HFF-Myc (cell line): Measurements from ENCODE around the gene RAC3.
"Not testable (repeated sequence)": the region's sequence is repeated elsewhere in the genome, so short reads cannot be mapped to it uniquely, and the experiment has no call there.

ENCODE experiments used
- DNase-seq: peaks from one replicate; pipeline ENCODE4 v3.0.0-alpha.2; 2011; ENCODE audit warnings: low read depth; ENCODE audit errors: extremely low read depth
- H3K4me3 ChIP-seq: replicated peaks from 2 replicates; pipeline ENCODE4 v1.5.1; 2011; ENCODE audit warnings: low read depth, mild to moderate bottlenecking, control low read depth, low read length
- TF ChIP-seq, protein P1 (sequence below): IDR thresholded peaks from 2 replicates; pipeline ENCODE4 v1.5.1; 2012; ENCODE audit warnings: mild to moderate bottlenecking, low read depth, low read length, control low read depth; ENCODE audit errors: missing control alignments

RAC3 gene

DNA sequence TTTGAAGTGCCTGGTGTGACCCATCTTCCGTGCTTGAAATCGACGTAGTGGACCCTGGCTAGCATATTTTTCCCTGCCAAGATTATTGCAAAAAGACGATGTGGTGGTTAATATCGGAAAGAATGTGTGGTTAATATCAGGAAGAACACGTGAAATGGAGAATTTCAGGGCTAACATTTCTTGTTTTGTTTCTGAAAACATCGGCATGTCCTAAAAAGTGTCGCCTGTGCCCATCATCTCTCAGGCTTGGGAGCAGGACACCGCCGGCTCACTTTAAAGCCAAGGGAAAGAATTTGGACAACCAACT is 6.4 kb downstream of the RAC3 start:
- TF ChIP-seq, protein P1, sequence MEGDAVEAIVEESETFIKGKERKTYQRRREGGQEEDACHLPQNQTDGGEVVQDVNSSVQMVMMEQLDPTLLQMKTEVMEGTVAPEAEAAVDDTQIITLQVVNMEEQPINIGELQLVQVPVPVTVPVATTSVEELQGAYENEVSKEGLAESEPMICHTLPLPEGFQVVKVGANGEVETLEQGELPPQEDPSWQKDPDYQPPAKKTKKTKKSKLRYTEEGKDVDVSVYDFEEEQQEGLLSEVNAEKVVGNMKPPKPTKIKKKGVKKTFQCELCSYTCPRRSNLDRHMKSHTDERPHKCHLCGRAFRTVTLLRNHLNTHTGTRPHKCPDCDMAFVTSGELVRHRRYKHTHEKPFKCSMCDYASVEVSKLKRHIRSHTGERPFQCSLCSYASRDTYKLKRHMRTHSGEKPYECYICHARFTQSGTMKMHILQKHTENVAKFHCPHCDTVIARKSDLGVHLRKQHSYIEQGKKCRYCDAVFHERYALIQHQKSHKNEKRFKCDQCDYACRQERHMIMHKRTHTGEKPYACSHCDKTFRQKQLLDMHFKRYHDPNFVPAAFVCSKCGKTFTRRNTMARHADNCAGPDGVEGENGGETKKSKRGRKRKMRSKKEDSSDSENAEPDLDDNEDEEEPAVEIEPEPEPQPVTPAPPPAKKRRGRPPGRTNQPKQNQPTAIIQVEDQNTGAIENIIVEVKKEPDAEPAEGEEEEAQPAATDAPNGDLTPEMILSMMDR = no peak
- peak overlapping the region; percentile 78; the same call in 1 of the 2 replicates for H3K4me3 ChIP-seq
- no peak for DNase-seq

DNA sequence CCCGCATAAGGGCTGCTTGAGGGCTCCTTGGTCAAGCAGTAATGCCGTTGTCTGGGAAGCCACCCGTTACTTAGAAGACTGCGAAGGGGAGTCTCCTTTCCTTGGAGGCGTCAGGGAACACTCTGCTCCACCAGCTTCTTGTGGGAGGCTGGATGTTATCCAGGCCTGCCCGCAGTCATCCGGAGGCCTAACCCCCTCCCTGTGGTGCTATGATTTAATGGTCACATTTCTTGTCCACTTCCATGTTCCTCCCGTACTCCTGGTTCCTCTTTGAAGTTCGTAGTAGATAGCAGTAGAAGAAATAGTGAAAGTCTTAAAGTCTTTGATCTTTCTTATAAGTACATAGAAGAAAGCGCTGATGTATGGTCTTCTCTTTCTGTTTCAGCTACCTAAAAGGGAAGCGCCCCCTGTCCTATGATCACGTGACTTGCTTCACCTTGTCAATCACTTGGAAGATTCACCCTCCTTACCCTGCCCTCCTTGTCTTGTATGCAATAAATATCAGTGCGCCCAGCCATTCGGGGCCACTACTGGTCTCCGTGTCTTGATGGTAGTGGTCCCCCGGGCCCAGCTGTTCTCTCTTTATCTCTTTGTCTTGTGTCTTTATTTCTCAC is 7.4 kb downstream of the RAC3 start:
- H3K4me3 ChIP-seq, DNase-seq: not testable (repeated sequence)

- no peak for DNase-seq
These were observed 8.3 kb downstream of the RAC3 start for GRCh38 chr17:82039695-82040299.

DNA sequence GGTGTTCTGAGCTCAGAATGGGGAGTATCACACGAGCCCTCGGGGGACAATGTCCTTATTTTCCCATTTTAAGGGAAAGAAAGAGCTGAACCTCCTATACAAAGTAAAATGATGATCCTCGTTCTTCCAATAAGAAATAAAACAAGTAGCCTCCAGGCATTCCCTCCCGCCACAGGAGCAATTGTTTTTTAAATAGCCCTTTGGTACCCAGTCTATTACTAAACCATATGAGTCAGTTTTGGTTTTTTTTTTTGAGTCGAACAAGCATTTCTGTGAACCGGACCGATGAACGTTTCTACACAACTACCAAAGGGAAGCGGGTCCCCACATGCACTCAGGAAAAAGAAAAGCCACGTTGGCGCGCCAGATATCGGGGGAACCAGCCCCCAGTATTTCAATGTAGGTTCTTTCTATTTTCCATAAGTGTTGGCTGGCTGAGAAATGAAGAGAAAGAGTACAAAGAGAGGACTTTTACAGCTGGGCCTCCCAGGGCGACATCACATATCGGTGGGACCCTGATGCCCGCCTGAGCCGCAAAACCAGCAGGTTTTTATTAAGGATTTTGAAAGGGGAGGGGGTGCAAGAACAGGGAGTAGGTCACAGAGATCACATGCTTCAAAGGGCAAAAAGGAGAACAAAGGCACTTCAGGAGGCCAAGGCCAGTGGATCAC is 9.8 kb downstream of the RAC3 start:
- TF ChIP-seq, protein P1 = no peak
- DNase-seq = no peak
- no peak overlapping the region for H3K4me3 ChIP-seq

More at GRCh38 chr17:82039695-82040299, 8.3 kb downstream of the RAC3 start:
- no peak overlapping the region for H3K4me3 ChIP-seq
- TF ChIP-seq, protein P1 = no peak

- TF ChIP-seq, protein P1 = no peak
- no peak overlapping the region for H3K4me3 ChIP-seq
- DNase-seq = no peak
These were observed 11.2 kb downstream of the RAC3 start for GRCh38 chr17:82042649-82043048.

DNA sequence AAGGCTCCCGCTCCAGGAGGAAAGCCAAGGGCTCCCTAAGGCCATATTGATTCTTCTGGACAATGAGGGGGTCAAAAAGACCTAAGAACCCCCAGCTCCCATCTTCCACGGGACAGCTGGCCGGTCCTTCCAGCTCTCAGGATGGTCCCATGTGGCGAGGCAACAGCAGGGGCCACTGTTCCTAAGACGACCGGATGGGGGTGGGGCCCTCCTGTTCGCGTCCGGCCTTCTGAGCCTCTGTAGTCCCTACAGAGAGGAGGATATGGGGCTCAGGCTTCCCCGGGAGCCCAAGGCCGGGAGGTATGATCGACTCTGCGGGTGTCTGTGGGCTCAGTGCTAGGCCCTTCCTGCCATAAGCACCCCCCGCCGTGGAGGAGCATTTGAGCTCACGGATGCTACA is 12.0 kb downstream of the RAC3 start:
- H3K4me3 ChIP-seq = no peak overlapping the region
- TF ChIP-seq, protein P1 = no peak
- DNase-seq = no peak

GRCh38 chr17:82045936-82046484 is 14.5 kb downstream of the RAC3 start:
- no peak overlapping the region for H3K4me3 ChIP-seq
- no peak for DNase-seq
- TF ChIP-seq, protein P1 = no peak
